ENCODE measurements around the gene CPT1B. TPM values are rescaled to one million over a fixed set of nuclear protein-coding genes. Genes with fewer than 3 reads are reported as not detected.

CPT1B gene
- total RNA-seq, result 0.73 and 1.2 TPM in 2 replicates

DNA sequence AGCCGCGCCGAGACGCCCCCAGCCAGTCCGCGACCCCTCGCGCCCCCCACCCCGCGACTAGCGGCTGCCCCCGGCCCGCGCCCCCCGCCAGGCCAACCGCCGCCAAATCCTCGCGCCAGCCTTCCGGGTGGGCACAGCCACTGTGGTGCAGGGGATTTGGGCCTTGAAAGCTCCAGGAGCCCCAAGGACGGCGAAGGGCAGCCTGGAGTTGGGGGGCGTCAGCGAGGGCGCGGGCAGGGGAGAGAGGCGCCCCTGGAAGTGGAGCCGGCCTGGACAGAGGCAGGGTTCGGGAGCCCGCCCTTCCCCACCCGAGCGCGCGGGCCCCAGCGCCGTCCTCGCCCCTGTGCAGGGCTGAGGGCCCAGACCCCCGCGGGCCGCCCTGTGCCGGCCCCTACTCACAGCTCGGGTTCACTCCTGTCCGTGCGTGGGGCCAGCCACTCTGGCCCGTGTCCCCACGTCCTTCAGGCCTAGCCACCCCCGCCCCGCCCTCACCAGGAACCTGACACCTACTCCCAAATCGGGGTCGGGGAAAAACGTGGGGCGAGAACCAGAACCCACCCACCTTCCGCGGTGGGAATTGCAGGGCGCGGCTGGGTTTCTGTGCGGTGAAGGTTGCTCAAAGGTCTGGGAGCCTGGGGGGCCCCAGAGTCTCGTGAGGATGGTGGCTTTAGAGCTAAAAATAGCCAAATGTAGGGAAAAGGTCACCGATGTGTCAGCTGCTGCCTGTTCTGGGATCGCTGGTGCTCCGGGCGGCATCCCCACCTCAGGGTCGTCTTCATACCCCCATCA, at the start of gene CPT1B:
Gene CPT1B (minus strand): TSS at position 441 of the 789 bp plus-strand sequence. CDS start 512 bp downstream, outside the sequence.

GRCh38 chr22:50600538-50600937, 22.3 kb upstream of the CPT1B start, which contains the start of gene MAPK8IP2:
Gene MAPK8IP2 (plus strand): TSS chr22:50600793. CDS start chr22:50600819, 26 bp downstream.

DNA sequence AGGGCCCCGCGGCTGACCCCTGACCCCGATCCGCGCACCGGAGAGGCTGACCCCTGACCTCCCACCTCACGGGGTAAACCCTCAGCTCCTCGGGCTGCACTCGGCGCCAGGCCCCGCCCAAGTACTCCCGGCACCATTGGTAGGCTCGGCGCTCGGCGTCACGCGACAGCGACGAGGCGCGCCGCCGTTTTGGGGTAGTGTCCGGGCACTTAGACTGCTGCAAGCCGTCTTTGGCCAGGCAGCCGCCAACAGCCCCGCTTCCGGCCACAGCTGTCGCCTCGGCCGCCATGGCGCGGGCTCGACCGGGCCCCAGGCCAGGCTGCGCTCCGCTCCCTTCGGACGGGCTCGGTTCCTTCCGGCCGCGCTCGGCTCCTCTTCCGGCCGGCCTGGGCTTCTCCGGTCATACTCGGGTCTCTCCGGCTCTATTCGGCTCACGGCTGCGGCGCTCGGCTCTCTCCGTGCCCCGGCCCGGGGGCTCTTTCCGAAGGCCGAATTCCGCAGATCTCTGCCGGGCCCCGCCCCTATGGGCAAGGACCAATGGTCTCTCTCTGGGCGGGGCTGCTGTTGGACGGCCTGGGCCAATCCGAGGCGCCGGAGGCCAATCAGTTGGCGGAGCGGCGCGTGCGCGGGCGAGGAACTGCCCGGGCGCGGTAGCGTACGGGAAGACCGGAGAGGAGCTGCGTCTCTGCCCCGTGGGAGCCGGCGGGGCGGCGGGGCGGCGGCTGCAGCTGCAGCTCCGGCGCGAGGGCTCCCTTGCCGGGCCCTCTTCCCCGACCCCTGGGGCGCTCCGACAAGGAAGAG, 4.5 kb upstream of the CPT1B start, which contains the start of gene CHKB:
Gene CHKB (minus strand): TSS at position 357 of the 801 bp plus-strand sequence. CDS start 68 bp downstream, at position 289.

GRCh38 chr22:50562523-50563412, 15.5 kb downstream of the CPT1B start, which contains the start of gene SYCE3:
Gene SYCE3 (minus strand): TSS chr22:50562919. CDS start chr22:50556405, 6,514 bp downstream.

DNA sequence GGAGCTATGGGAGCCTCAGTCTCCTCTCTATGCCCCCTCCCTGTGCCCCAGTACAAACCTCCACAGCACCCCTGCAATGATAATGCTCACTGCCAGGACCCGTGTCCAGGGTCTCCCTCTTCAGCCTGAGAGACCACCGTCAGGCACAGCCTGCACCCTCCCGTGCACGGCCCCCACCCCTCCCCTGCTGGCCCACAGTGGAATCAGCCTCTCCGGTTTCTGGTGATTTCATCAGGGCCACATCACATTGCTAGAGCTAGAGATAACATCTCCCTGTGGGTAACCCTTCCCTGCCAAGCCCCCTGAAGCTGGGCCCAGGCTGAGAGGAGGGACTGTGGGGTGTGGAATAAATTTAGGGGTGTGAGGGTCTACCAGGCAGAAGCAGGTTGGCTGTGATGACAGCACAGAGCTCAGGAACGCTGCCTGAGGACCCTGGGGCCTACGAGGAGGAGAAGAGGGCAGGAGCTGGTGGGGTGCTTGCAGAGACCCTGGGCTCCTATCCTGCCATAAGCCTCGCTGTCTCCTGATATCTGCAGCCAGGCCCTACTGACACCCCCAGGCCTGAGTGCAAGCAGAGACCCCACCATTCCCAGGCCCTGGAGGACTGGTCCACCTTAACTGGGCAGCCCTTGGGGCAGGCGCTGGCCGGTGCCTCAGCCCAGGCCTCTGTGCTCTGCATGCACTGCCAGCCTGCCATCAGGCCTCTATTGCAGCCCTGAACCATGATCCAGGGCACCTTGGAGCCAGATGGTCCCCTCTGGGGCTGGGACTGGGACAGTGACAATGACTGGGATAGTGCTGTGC, 32.5 kb downstream of the CPT1B start, which contains the start of gene KLHDC7B:
Gene KLHDC7B (plus strand): TSS at position 378 of the 804 bp plus-strand sequence. CDS start 345 bp downstream, at position 723.

GRCh38 chr22:50529897-50530579, 48.2 kb downstream of the CPT1B start, which contains the start of gene TYMP:
Gene TYMP (minus strand): TSS chr22:50530012. CDS start chr22:50529709, 303 bp downstream.

GRCh38 chr22:50525104-50525857, 52.9 kb downstream of the CPT1B start, which contains the start of gene SCO2:
Gene SCO2 (minus strand): TSS chr22:50525598. CDS start chr22:50524411, 1,187 bp downstream.

Other genes starting within 250 kb of the CPT1B start
- gene PPP6R2, start 235.1 kb downstream of the CPT1B start, total RNA-seq, result 41.2 and 48.7 TPM in 2 replicates
- gene SBF1, start 103.4 kb downstream of the CPT1B start, total RNA-seq, result 63.6 and 76.8 TPM in 2 replicates
- 0.39 and 2.2 TPM in 2 replicates for gene ADM2, start 96.9 kb downstream of the CPT1B start, total RNA-seq
- 0.20 TPM in 1 of 2 replicates, not detected in the other for gene MIOX, start 91.6 kb downstream of the CPT1B start, total RNA-seq
- gene LMF2, start 70.7 kb downstream of the CPT1B start, total RNA-seq, result 32.3 and 36.9 TPM in 2 replicates
- 35.3 and 49.5 TPM in 2 replicates for gene NCAPH2, start 70.2 kb downstream of the CPT1B start, total RNA-seq
- gene SCO2, start 52.8 kb downstream of the CPT1B start, total RNA-seq, result 2.7 and 5.1 TPM in 2 replicates
- gene TYMP, start 48.4 kb downstream of the CPT1B start, total RNA-seq, result 24.2 and 45.9 TPM in 2 replicates
- gene KLHDC7B, start 32.5 kb downstream of the CPT1B start, total RNA-seq, result not detected in 2 replicates
- not detected in 2 replicates for gene SYCE3, start 15.5 kb downstream of the CPT1B start, total RNA-seq
- gene CHKB, start 4.4 kb upstream of the CPT1B start, total RNA-seq, result 22.5 and 25.4 TPM in 2 replicates
- 0.37 and 0.39 TPM in 2 replicates for gene MAPK8IP2, start 22.4 kb upstream of the CPT1B start, total RNA-seq
- 15.8 and 16.4 TPM in 2 replicates for gene ARSA, start 49.7 kb upstream of the CPT1B start, total RNA-seq
- 0.73 and 2.2 TPM in 2 replicates for gene SHANK3, start 94.4 kb upstream of the CPT1B start, total RNA-seq
- gene ACR, start 159.8 kb upstream of the CPT1B start, total RNA-seq, result not detected in 2 replicates
- 8.1 and 17.4 TPM in 2 replicates for gene RABL2B, start 205.2 kb upstream of the CPT1B start, total RNA-seq